HG02610 (cell line): ENCODE results near the gene GALNT10.

Experiments used
- ATAC-seq: cut with Tn5 transposase; IDR thresholded peaks from one replicate; pipeline ENCODE4 v1.9.1; 2021; ENCODE audit warnings: mild to moderate bottlenecking, moderate library complexity; ENCODE audit not compliant: unreplicated experiment

GALNT10 gene

GRCh38 chr5:154178661-154179060 lies 11.9 kb upstream of the GALNT10 start:
- no peak for ATAC-seq

- peak; percentile 90 for ATAC-seq
These were observed 10.5 kb upstream of the GALNT10 start for GRCh38 chr5:154179846-154180710.

DNA sequence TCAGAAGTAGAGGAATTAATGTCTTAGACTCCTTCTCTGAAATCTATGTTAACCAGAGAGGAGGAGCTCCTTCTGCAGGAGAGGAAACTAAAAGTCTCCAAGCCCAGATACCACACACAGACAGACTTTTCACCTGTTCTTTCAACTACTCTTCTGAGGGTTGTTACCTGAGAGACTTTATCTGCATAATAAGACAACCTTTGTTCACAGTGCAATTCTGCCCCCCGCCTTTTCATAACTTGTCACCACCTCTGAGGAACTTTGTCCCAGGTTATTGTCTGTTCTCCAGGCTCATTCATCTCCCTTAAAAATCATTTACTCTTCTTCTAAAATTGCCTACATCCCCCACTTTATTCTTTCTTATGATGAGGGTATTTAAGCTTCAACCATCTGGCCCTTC lies 9.4 kb upstream of the GALNT10 start:
- no peak for ATAC-seq

DNA sequence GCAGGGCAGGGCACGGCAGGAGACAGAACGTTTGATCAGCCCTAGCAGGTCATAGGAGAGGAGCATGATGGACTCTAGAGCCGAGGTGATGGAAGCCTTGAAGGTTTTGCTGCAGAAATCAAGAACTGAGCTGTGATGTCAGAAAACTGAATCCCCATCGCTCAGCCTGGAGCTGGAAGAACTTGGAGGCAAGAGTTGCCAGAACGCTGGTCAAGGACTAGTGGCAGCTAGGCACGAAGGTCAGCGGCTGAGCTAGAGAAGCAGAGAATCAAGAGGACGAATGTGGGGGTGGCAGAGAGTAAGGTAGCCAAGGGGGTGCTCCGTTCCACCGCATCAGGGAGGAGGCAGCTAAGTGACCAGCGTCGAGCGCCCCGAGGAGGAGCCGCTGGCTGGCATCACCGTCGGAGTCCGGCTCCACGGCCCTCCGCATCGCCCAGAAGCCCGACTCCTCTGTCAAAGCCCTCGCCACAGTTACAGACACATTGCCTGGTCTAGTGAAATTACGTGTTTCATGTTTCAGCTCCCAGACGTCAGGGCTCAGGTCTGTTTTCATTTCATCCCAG lies 1.2 kb upstream of the GALNT10 start:
- peak; percentile 6 for ATAC-seq

GRCh38 chr5:154189819-154190594 lies 526 bp upstream of the GALNT10 start:
- peak; percentile 76 for ATAC-seq

- ATAC-seq = no peak
These were observed 1.1 kb downstream of the GALNT10 start for GRCh38 chr5:154191467-154192261.

DNA sequence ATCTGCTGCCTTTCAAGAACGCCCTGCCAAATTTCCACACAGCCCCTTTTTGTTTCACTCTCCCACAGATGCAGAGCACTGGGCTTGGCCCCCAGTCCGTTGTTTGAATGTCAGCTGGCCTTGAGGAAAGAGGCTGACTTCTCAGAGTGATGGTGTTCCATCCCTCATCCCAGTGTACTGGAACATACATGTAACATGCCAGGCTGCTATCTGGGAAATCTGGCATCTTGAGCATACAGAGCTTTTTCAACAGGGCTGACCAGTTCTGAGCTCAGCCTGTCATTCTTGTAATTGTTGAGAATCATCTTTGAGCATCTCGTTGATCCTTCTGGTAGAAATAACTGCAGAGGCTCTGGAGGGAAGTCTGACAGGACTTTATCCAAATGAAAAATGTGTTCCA lies 2.8 kb downstream of the GALNT10 start:
- no peak for ATAC-seq

DNA sequence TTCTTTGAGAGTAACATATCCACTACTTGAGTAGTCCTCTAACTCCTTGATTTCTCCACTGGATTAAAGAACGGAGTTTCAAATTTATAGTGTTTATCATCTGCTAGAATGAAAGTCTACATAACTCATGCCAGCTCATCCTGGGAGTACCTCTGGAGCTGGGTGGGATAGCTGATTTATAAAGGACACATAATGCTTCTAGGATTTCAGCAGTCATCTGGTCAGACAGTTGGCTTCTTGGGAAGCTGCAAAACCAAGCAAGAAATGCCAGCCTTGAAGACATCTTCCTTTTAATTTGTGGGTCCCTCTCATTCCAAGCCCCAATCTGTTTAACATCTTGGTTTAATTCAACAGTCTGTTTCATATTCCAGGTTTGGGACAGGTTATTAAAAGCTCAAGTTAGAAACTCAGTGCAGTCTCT lies 3.2 kb downstream of the GALNT10 start:
- no peak for ATAC-seq

DNA sequence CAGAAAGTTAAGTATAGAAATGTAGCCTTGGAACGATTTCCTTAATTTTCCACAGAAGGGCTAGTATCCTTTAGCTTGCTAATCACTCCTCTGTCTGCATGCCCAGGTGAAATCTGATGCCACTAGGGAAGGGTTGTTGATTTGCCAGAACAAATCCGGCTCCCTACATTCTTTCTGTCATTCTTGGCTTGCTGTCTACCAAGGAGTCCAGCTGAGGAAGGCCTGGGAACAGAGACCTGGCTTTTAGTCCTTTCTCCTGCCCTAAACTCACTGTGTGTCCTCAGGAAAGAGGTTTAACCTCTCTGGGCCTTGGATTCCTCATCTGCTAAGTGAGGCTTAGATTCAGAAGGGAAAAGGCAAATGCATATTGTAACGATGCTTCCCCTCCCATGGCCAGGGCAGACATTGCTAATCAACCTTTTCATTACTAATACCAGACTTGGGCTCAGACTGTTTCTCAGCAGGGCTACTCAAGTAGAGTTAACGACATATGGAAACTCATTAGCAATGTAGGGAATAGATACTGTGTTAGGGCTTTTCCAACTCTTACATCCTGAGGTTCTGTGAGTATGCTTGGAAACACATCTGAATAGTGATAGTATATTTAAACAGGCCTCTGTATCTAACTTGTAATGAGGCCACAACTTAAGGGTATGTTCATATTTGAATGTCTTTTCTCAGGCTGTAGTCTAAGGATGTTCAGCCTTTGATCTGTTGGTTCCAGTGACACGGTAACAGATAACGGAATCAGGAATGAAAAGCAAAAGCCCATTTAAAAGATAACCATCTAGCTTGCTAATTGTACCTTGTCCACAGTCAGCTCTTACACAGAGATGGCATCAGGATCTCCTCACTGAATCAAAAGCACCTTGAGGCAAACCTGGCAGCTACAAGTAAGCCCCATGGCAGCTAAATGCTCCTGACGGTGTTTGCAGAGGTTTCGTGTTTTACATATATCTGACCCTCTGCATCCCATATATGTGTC lies 4.1 kb downstream of the GALNT10 start:
- ATAC-seq = no peak

- no peak for ATAC-seq
These were observed 5.7 kb downstream of the GALNT10 start for GRCh38 chr5:154196281-154196680.

GRCh38 chr5:154196955-154197652 lies 6.6 kb downstream of the GALNT10 start:
- no peak for ATAC-seq

DNA sequence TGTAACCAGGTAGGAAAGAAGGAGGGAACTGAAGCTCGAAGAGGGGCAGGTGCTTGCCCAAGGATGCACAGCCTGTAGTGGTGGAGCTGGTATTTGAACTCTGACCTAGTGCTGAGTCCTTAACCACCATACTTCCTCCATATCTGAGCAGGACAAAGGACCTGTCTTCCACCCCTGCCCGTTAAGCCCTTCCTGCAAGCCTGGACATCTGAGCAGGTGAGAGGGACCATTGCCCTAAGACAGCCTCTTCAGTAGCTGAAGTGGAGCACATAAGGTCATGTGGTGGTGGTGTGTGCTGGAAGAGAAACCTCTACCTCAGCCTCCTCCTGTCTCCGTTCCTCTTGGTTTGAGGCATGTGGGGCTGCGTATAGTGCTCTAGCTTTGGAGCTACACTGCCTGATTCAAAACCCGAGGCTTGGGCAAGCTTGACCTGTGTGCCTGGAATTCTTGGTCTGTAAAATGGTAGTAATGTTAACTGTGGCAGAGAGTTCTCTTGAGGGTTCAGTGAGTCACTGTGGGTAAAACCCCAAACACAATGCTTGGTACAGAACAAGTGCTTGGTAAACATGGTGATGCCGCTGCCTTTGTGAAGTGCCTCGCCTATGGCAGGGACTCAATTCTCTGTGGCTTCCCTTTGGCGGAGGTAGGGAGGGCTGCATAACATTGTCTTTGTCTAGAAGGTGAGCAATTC lies 7.4 kb downstream of the GALNT10 start:
- ATAC-seq = peak; percentile 49

GRCh38 chr5:154198611-154199230 lies 8.2 kb downstream of the GALNT10 start:
- ATAC-seq = no peak

DNA sequence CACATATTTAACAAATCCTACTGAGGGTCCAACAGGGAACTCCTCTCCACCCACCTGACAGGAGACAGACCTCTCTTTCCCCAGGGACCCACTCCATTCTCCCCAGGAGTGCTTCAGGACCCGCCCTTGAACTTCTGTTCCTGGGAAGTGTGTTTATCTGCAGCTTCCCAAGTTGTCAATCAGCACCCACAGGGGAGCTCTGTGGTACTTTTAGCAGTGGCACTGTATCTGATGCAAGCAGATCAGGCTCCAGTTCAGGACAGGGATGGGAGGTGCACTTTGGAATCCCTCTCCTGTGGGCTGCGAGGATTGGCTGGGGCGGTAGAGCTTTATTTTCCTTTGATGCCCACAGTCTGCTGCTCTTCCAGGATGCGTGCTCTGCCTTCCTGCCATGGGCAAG lies 8.7 kb downstream of the GALNT10 start:
- ATAC-seq = no peak

DNA sequence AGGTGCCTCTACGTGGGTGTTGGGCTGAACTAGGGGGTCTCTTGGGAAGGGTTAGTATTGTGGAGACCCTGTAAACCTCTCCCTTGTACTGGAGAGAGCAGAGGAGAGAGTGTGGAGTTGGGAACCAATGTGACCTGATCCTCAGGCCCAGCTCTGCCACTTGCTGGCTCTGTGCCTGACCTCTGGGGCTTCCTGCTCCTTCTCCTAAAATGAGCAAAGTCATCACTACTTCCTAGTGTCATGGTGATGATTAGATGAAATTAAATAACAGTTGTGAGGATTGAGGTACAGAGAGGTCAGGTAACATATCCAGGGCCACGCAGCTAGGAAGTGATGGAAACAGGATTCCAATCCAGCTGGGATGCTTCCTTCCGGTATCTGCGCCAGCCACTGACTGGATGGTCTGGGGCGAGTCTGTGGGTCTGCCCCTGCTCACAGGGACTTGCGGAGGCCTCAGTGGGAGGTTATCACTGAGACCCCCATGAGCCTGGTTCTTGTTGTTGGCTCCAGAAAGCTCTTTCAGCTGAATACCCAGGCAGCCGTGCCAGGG lies 9.2 kb downstream of the GALNT10 start:
- ATAC-seq = no peak

DNA sequence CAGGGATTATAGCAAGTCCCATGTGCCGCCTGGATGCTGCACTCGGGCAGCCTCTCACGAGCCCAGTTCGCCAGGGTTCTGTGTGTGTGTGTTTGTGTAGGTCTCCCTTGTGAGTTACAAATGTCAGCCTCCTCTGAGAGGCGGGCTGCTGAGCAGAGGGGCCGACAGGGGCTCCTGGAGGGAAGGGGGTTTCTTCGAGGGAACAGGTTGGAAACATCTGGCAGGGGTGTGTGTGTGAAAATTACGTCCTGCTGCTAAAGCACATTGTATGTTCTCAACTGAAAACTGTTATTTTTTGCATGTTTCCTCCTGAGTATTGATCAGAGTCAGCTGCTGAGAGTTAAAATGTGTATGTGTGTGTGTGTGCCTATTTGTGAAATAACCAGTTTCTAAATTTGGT lies 9.7 kb downstream of the GALNT10 start:
- no peak for ATAC-seq

DNA sequence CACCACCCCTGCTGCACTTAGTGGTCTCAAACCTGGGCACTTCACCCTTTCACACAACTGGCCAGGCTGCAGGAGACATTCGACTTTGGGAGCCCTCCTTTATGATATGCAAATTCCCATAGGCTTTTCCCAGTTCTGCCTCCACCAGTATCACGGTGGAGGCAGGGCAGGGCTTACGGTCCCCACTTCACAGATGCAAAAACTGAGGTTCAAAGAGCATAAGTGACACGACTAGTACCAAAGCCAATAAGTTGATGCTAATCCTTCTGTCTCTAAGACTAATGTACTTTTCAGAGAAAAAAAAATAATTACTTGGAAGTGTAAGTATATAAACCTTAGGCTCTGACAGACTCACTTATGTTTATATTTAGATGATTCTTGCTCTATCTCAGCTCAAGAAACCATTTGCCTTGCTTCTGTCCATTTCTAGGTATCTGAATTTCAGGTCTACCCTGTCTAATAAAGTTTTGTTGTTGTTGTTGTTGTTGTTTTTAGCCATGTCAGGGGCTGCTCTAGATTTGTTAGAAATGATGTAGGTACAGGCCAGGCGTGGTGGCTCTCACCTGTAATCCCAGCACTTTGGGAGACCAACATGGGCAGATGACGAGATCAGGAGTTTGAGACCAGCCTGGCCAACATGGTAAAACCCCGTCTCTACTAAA lies 10.7 kb downstream of the GALNT10 start:
- ATAC-seq = no peak
